Activated CD4-positive, CD25-positive, alpha-beta regulatory T cell treated with anti-CD3 and anti-CD28 coated beads, Interleukin-2, amount 50 U/mL, for 16 hours (primary cell): ENCODE results near the gene DLG4.

Experiments
- DNase-seq: peaks from one replicate; pipeline ENCODE4 v3.0.0-alpha.2; 2020; ENCODE audit warnings: low read depth, low spot score

The DLG4 gene

GRCh38 chr17:7229504-7229903 is 9.9 kb upstream of the DLG4 start:
- DNase-seq: no peak

- no peak for DNase-seq
Observed at GRCh38 chr17:7228920-7229319, 9.3 kb upstream of the DLG4 start.

DNA sequence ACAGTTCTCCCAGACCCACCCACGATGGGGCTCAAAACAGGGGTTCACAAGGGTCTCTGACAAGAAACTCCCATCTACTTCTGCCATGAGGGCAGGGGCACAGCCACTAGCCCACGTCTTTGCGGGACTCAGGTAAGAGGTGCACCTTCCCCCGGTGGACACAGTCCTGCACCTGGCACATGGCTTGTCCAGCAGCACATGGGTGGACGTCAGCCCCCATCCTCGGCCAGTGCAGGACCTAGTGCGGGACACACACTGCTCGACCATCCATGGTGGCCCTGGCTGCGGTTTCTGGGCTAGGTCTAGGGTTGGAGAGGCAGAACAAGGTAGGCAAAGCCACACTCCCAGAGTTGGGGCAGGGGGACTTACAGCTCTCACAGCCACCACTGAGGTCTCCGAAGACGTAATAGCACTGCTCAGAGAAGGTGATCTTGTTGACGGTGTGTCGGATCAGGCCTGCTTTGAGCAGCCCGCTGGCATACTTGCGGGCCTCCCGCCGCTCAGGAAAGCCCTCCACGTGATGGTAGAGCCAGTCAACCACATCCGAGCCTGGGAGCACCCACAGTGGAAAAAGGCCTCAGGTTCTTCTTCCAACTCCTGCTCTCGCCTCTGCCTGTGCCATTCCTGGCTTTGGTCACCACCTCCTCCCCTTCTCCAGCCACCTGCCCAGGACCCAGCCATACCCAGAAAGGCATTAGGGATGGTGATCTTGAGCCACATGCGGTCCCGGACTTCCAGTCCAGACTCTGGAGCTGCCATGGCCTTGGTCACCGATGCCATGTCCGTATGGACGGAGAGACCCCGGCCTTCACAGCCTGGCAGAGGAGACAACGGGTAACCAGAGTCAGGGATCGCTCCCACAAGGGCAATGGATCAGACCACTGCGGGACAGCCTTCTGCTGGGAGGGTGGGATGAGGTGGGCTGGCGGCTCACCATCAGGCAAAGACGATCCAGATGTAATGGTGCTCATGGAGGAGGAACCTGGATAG is 7.4 kb upstream of the DLG4 start:
- no peak for DNase-seq

- no peak for DNase-seq
Observed at GRCh38 chr17:7225711-7226331, 6.2 kb upstream of the DLG4 start.

GRCh38 chr17:7224661-7225111 is 5.0 kb upstream of the DLG4 start:
- no peak for DNase-seq

GRCh38 chr17:7224110-7224509 is 4.5 kb upstream of the DLG4 start:
- DNase-seq: no peak

DNA sequence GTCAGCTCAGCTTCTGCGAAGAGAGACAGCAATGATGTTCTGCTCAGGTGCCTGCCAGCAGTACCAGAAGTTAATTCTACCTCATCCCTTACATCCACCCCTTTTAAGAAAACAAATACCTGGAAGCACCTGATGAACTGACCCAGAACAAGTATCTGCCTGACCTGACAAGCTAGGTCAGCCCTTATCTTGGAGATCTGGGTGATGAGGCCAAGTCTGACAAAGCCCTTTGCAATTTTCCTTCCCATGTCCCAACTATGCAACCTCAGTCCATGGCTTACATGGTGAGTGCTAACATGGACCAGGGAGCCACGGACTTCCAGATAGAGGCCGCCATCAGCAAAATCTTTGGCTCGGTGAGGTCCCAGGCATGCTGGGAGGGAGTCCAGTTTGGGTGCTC is 3.7 kb upstream of the DLG4 start:
- DNase-seq: no peak

DNA sequence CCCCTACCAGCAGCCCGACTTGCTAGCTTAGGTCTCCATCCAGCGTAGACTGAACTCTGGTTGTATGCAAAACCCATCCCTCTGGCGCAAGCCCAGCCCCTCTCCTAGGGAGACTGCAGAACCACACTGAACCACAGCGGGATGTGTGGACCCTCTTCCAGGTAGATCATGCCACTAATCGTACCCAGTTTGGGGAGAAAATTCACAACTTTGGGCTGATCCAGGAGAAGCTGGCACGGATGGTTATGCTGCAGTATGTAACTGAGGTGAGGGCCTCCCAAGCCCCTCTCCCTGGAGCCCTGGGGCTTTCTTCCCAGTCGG is 3.3 kb upstream of the DLG4 start:
- DNase-seq: no peak

GRCh38 chr17:7222093-7222971 is 2.7 kb upstream of the DLG4 start:
- no peak for DNase-seq

- no peak for DNase-seq
Observed at GRCh38 chr17:7221278-7222092, 1.8 kb upstream of the DLG4 start.

DNA sequence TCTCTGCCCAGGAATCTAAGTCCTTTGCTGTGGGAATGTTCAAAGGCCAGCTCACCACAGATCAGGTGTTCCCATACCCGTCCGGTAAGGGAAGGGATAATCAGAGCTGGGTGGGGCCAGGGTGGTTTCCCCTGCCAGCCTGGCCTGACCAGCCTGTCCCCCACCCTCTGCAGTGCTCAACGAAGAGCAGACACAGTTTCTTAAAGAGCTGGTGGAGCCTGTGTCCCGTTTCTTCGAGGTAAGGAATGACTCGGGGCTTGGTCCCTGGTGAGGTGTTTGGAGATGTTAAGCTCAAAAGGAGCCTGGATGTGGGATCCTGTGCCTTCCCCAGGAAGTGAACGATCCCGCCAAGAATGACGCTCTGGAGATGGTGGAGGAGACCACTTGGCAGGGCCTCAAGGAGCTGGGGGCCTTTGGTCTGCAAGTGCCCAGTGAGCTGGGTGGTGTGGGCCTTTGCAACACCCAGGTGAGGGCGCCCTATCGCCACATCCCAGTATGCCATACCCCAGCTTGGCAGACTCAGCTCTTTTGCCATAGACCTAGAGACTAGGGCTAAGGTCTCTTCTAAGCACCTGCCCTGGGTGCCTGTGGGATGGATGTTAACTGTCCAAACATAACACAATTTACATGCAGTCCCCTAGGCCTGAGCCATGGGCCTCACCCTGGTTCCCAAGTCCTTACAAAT is 1.1 kb upstream of the DLG4 start:
- DNase-seq: no peak

GRCh38 chr17:7219229-7219811 is 316 bp downstream of the DLG4 start:
- DNase-seq: no peak

DNA sequence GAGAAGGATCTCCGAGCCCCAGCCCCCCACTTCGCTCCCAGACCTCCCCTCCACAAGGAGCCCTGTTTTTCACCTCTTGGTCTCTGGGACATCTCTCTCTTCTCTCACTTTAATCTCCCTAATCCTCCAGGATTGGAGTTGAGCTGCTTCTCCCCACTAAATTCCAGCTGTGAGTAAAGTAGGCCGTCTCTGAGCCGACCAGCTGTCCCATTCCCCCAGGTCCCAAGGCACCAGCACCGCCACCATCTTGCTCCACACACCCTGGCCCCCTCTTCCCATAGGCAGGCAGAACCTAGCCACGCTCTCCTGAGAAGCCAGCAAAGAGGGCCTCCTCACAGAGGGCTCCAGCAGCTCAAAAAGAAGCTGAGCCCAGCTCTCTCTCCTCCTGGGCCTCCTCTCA is 878 bp downstream of the DLG4 start:
- DNase-seq: no peak

GRCh38 chr17:7218166-7218565 is 1.5 kb downstream of the DLG4 start:
- DNase-seq: no peak

DNA sequence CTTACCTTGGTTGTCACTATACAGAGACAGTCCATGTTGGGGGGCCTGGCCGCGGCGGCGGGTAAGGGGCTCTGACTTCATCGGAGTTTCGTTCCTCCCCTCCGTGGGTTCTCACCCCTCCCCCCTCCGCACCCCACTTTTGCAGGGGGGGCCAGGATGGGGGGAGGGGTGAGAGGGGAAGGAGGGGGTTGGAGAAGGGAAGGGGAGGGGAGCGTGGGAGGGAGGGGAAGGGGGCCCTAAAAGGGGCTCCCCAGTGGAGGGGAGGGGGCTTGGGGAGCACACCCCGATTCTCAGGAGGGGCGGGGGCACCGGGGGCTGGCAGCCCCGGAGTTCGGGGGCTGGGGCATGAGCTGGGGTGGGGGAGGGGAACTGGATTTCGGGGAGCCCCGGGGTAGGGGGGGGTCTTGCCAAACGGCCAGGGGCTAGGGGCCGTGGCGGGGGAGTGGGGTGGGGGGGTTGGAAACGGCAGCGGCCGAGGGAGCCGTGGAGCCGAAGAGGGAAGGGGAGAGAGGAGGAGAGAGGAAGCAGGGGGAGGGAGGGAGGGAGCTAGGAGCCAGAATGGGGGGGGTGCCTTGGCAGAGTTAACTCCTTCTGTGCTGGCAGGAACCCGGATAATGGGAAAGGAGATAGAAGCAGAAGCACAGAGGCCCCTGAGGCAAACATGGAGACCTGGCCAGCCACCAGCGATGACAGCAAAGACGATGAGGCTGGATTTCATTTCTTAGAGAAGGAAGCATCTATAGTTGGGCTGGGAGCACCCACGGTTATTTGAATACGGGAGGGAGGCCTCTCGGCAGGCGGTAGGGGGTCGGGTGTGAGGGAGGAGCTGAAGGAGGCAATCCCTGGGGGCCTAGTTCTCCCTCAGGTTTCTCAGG is 2.3 kb downstream of the DLG4 start:
- DNase-seq: no peak

DNA sequence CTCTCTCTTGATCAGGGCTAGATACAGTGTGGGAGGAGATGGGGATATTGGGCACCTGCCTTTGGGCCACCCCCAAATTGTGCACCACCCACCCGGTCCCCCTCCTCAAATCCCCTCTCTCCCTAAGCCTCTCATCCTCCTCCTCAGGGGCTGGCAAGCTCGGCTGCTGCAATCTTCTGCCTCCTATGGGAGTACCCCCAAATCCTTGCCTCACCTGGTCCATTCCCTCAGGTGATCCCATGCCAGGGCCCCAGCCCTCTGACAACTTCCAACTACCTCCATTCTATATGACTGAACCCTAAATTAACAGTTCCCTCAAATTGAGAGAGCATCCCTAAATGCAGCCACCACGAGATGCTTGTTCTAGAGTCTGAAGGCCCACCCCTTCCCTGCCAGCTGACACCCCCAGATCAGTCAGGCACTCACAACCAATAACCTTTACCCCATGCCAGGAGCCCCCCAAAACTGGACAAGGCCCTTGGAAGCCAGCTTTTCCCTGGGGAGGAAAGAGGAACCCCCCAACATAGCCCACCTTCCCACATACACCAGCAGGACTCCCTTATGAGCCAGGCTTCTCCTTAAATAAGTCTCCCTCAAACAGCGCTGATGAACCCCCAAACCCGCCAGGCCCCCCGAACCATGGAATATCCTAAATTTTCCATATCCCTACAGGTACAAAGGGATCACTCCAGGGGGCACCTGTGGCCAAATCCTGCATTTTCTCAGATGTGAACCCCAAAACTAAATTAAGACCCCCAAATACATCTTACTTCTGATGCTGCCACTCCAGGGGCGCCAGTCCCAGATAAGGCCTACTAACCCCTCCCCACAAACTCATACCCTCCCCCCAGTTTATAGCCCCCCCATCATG is 3.2 kb downstream of the DLG4 start:
- DNase-seq: no peak

- DNase-seq: no peak
Observed at GRCh38 chr17:7215652-7216180, 3.9 kb downstream of the DLG4 start.

DNA sequence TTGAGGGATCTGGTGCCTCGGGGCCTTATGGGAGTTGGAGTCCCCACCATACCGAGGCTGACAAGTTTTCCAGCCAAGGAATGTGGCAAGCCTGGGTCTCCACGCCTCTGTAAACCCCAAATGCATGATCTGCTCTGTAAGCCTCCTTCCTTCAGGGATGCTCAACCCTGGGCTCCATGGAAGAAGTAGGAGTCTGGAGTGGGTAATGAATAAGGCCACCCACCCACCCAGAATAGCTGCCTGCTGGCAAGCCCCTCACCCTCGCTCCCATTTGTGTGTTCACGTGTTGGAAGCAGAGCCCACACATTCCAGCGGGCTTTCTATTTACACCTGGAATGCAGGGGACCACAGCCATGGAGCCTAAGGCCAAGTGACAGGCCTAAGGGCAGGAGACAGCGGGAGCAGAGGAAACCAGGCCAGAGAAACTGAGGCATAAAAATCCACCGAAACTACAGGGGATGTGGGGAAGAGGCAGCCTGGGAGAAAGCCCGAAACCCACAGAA is 4.4 kb downstream of the DLG4 start:
- DNase-seq: no peak
